Measurements from ENCODE around the gene PIK3CB. TPM values are rescaled to one million over a fixed set of nuclear protein-coding genes. Genes with fewer than 3 reads are reported as not detected.

PIK3CB gene
- total RNA-seq, 6 experiments from 2014 or later, result 12.6 to 18.3 (median 15.8) TPM

- Mint-ChIP-seq H3K4me3 (peak overlapping the region; percentile 33), H3K9me3 (no peaks in the 10 kb centered on the region), H3K27ac (peak overlapping the region; percentile 84), H3K36me3 (ENCODE audit: low read depth) (peaks cover 12% of the 10 kb centered on the region), H3K27me3 (ENCODE audit: insufficient read depth) (no peaks in the 10 kb centered on the region), H3K4me1 (ENCODE audit: low read depth) (peaks cover 24% of the 10 kb centered on the region)
- no peak for TF ChIP-seq CTCF (IDR thresholded peaks at IDR 0.05)
- no peak for DNase-seq
Measured at GRCh38 chr3:138775254-138775595, 59.5 kb downstream of the PIK3CB start.

GRCh38 chr3:138774529-138775253 lies 60.0 kb downstream of the PIK3CB start:
- no peaks in the 10 kb centered on the region for H3K9me3 Mint-ChIP-seq
- peaks cover 29% of the 10 kb centered on the region for H3K4me1 Mint-ChIP-seq (ENCODE audit: low read depth)
- no peak for TF ChIP-seq CTCF (IDR thresholded peaks at IDR 0.05)
- peak; percentile 99 for DNase-seq
- peaks cover 12% of the 10 kb centered on the region for H3K36me3 Mint-ChIP-seq (ENCODE audit: low read depth)
- no peaks in the 10 kb centered on the region for H3K27me3 Mint-ChIP-seq (ENCODE audit: insufficient read depth)
- peak overlapping the region; percentile 33 for H3K4me3 Mint-ChIP-seq
- H3K27ac Mint-ChIP-seq, result peak overlapping the region; percentile 84

- no peaks in the 10 kb centered on the region; the same call in 1 of the 2 replicates for H3K9me3 Mint-ChIP-seq
- peaks cover 37% of the 10 kb centered on the region for H3K4me1 Mint-ChIP-seq (ENCODE audit: low read depth)
- TF ChIP-seq CTCF (IDR thresholded peaks at IDR 0.05), result no peak
- no peak for DNase-seq
- no peak overlapping the region for H3K4me3 Mint-ChIP-seq
- H3K36me3 Mint-ChIP-seq (ENCODE audit: low read depth), result peaks cover 4% of the 10 kb centered on the region; the same call in 1 of the 2 replicates
- H3K27ac Mint-ChIP-seq, result no peak overlapping the region
- H3K27me3 Mint-ChIP-seq (ENCODE audit: insufficient read depth), result no peaks in the 10 kb centered on the region
Measured at GRCh38 chr3:138771585-138771984, 63.1 kb downstream of the PIK3CB start.

- Mint-ChIP-seq H3K9me3 (no peaks in the 10 kb centered on the region; the same call in 1 of the 2 replicates), H3K4me1 (ENCODE audit: low read depth) (peaks cover 31% of the 10 kb centered on the region), H3K27me3 (ENCODE audit: insufficient read depth) (no peaks in the 10 kb centered on the region), H3K4me3 (no peak overlapping the region), H3K36me3 (ENCODE audit: low read depth) (peaks cover 4% of the 10 kb centered on the region; the same call in 1 of the 2 replicates), H3K27ac (peak overlapping the region; percentile 59)
- no peak for DNase-seq
- no peak for TF ChIP-seq CTCF (IDR thresholded peaks at IDR 0.05)
Measured at GRCh38 chr3:138769616-138770015, 65.1 kb downstream of the PIK3CB start.

- TF ChIP-seq CTCF (IDR thresholded peaks at IDR 0.05), result no peak
- H3K9me3 Mint-ChIP-seq, result no peaks in the 10 kb centered on the region; the same call in 1 of the 2 replicates
- peak overlapping the region; percentile 59; the same call in 1 of the 2 replicates for H3K27ac Mint-ChIP-seq
- DNase-seq, result no peak
- no peak overlapping the region for H3K4me3 Mint-ChIP-seq
- no peaks in the 10 kb centered on the region for H3K27me3 Mint-ChIP-seq (ENCODE audit: insufficient read depth)
- H3K36me3 Mint-ChIP-seq (ENCODE audit: low read depth), result peaks cover 4% of the 10 kb centered on the region; the same call in 1 of the 2 replicates
- peaks cover 29% of the 10 kb centered on the region for H3K4me1 Mint-ChIP-seq (ENCODE audit: low read depth)
Measured at GRCh38 chr3:138768946-138769345, 65.8 kb downstream of the PIK3CB start.

Data from HFFc6 (cell line).